Uterus (tissue), 2 donors: ENCODE measurements around the gene CDON.

ENCODE experiments used
- CTCF ChIP-seq, 4 experiments: fragments of 200-600 bp in 2 of 4; fragments of 450-650 bp in 2 of 4; sonication (generic) in 2 of 4; IDR thresholded peaks; one replicate each; pipeline ENCODE4 v1.5.1; 2016 to 2019; ENCODE audit warnings: antibody characterized with exemption in 4 of 4, mild to moderate bottlenecking in 2 of 4, moderate library complexity in 1 of 4
- POLR2A ChIP-seq, 2 donors: fragments of 450-650 bp; IDR thresholded peaks; one replicate each; pipeline ENCODE4 v1.6.1; 2016; ENCODE audit warnings: antibody characterized with exemption in 2 of 2, mild to moderate bottlenecking in 1 of 2, moderate library complexity in 1 of 2

- TF ChIP-seq CTCF (IDR thresholded peaks at IDR 0.05), result no peak
- TF ChIP-seq POLR2A (IDR thresholded peaks at IDR 0.05), result no peak
These were observed 30.3 kb downstream of the CDON start for GRCh38 chr11:126032375-126032774.
